ENCODE measurements around the gene XRCC4.

The XRCC4 gene

DNA sequence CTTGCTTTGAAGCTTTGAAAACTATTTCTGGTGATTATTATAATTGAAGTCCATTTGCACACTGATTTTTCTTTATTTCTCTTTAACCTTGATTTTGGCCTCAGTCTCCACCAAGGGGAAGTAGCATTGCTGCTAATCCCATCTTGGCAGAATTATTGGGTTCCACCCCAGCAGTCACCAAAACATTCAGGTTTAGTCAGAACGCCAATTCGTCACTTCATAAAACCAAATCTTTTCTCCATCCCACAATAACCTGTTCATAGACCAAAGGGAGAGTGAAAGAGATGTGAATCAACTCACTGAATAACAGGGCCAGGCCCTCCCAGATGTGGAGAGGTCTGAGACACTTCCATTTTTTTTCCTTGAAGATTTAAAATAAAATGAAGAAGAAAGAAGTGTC lies 299.1 kb downstream of the XRCC4 start:
- DNase-seq, result no peak
- H3K23ac ChIP-seq (ENCODE audit: low read length), result no peak overlapping the region
- no peak overlapping the region for H3K4ac ChIP-seq (ENCODE audit: low read depth, low read length)
- H3K79me1 ChIP-seq (ENCODE audit: low read length), result no peaks in the 10 kb centered on the region
- no peaks in the 10 kb centered on the region for H3K4me1 ChIP-seq (ENCODE audit: control insufficient read depth, low read depth, low read length)
- H2BK5ac ChIP-seq (ENCODE audit: low read length), result no peak overlapping the region
- no peak overlapping the region for H4K5ac ChIP-seq (ENCODE audit: low read length)
- no peak overlapping the region for H4K8ac ChIP-seq (ENCODE audit: low read depth, low read length)
- H2BK15ac ChIP-seq (replicated peaks; ENCODE audit: low read depth), result no peak overlapping the region
- no peaks in the 10 kb centered on the region for H3K36me3 ChIP-seq (ENCODE audit: control insufficient read depth, insufficient read depth, low read length)
- H3K27me3 ChIP-seq (ENCODE audit: insufficient read depth, low read length, poor library complexity), result no peaks in the 10 kb centered on the region
- H3K56ac ChIP-seq (ENCODE audit: low read length), result no peak overlapping the region
- H3K4me3 ChIP-seq (ENCODE audit: low read length), result no peak overlapping the region
- H3K18ac ChIP-seq (ENCODE audit: low read length), result no peak overlapping the region
- H3K4me2 ChIP-seq (ENCODE audit: low read length), result no peak overlapping the region
- H2AK5ac ChIP-seq (ENCODE audit: low read length), result no peak overlapping the region
- no peak overlapping the region for H3K27ac ChIP-seq (ENCODE audit: low read depth, low read length)
- H3K79me2 ChIP-seq (ENCODE audit: control insufficient read depth, insufficient read depth, low read length), result no peaks in the 10 kb centered on the region
- no peak overlapping the region for H3K9ac ChIP-seq (ENCODE audit: low read length)
- no CpG with 5 or more reads among the region's 2 CpGs for WGBS (ENCODE audit: extremely low coverage, insufficient coverage, low lambda C conversion rate)
- H2BK120ac ChIP-seq (ENCODE audit: low read depth, low read length), result no peak overlapping the region

DNA sequence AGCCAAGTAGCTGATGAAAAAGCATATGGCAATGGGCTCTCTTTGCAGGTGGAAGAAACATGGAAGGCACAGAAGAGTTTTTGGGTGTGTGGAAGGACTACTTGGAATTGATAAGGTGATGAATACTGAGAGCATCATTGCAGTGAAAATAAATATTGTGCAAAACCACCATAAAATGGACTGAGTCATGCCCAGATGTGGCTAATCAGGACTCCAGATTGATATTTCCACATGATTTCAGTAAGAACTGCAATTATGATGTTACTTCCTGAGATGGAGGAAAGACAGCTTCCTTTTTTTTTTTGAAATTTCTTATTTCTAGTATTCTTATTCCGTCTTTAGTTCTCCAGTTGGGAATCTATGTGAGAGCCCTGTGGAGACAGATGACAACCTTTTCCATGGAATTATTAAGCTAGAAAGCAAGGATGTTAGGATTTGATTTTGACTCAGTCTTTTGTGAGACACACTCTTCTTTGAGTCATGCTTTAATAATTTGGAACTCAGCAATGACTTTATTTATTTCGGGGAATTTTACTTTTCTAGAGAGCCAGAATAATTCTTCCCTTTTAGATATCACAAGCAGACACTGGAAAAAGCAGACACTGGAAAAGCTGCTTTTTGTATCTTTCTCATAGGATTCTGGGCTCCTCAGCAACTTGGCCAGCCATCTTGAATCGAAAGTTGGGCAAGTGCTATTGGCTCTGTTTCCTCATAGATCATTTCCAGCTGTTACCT lies 300.0 kb downstream of the XRCC4 start:
- no peak overlapping the region for H2BK120ac ChIP-seq (ENCODE audit: low read depth, low read length)

GRCh38 chr5:83378624-83379289 lies 301.4 kb downstream of the XRCC4 start:
- no peak overlapping the region for H3K9ac ChIP-seq (ENCODE audit: low read length)
- no peak overlapping the region for H4K8ac ChIP-seq (ENCODE audit: low read depth, low read length)
- H2AK5ac ChIP-seq (ENCODE audit: low read length), result no peak overlapping the region
- H2BK120ac ChIP-seq (ENCODE audit: low read depth, low read length), result no peak overlapping the region
- no peak overlapping the region for H3K56ac ChIP-seq (ENCODE audit: low read length)
- H3K4me1 ChIP-seq (ENCODE audit: control insufficient read depth, low read depth, low read length), result no peaks in the 10 kb centered on the region
- H2BK15ac ChIP-seq (replicated peaks; ENCODE audit: low read depth), result no peak overlapping the region
- H3K18ac ChIP-seq (ENCODE audit: low read length), result no peak overlapping the region
- H3K4me3 ChIP-seq (ENCODE audit: low read length), result no peak overlapping the region
- no peak overlapping the region for H3K27ac ChIP-seq (ENCODE audit: low read depth, low read length)
- no peaks in the 10 kb centered on the region for H3K79me2 ChIP-seq (ENCODE audit: control insufficient read depth, insufficient read depth, low read length)
- no peaks in the 10 kb centered on the region for H3K27me3 ChIP-seq (ENCODE audit: insufficient read depth, low read length, poor library complexity)
- no CpG with 5 or more reads among the region's 7 CpGs for WGBS (ENCODE audit: extremely low coverage, insufficient coverage, low lambda C conversion rate)
- H3K23ac ChIP-seq (ENCODE audit: low read length), result no peak overlapping the region
- H3K36me3 ChIP-seq (ENCODE audit: control insufficient read depth, insufficient read depth, low read length), result no peaks in the 10 kb centered on the region
- no peak overlapping the region for H3K4ac ChIP-seq (ENCODE audit: low read depth, low read length)
- H4K5ac ChIP-seq (ENCODE audit: low read length), result no peak overlapping the region
- DNase-seq, result peak; percentile 22
- H2BK5ac ChIP-seq (ENCODE audit: low read length), result no peak overlapping the region
- no peak overlapping the region for H3K4me2 ChIP-seq (ENCODE audit: low read length)
- H3K79me1 ChIP-seq (ENCODE audit: low read length), result no peaks in the 10 kb centered on the region

More for the DNA sequence above, 300.0 kb downstream of the XRCC4 start:
- no peaks in the 10 kb centered on the region for H3K79me2 ChIP-seq (ENCODE audit: control insufficient read depth, insufficient read depth, low read length)
- H3K9ac ChIP-seq (ENCODE audit: low read length), result no peak overlapping the region
- H3K27ac ChIP-seq (ENCODE audit: low read depth, low read length), result no peak overlapping the region
- no peaks in the 10 kb centered on the region for H3K36me3 ChIP-seq (ENCODE audit: control insufficient read depth, insufficient read depth, low read length)
- no peak overlapping the region for H2AK5ac ChIP-seq (ENCODE audit: low read length)
- H3K4ac ChIP-seq (ENCODE audit: low read depth, low read length), result no peak overlapping the region
- H4K5ac ChIP-seq (ENCODE audit: low read length), result no peak overlapping the region
- H3K27me3 ChIP-seq (ENCODE audit: insufficient read depth, low read length, poor library complexity), result no peaks in the 10 kb centered on the region
- H2BK15ac ChIP-seq (replicated peaks; ENCODE audit: low read depth), result no peak overlapping the region
- no peak overlapping the region for H3K18ac ChIP-seq (ENCODE audit: low read length)
- WGBS (ENCODE audit: extremely low coverage, insufficient coverage, low lambda C conversion rate), result no CpG with 5 or more reads among the region's 3 CpGs
- H3K4me2 ChIP-seq (ENCODE audit: low read length), result no peak overlapping the region
- no peak overlapping the region for H3K56ac ChIP-seq (ENCODE audit: low read length)
- no peaks in the 10 kb centered on the region for H3K4me1 ChIP-seq (ENCODE audit: control insufficient read depth, low read depth, low read length)
- DNase-seq, result no peak
- H3K79me1 ChIP-seq (ENCODE audit: low read length), result no peaks in the 10 kb centered on the region
- H3K4me3 ChIP-seq (ENCODE audit: low read length), result no peak overlapping the region
- no peak overlapping the region for H4K8ac ChIP-seq (ENCODE audit: low read depth, low read length)
- H3K23ac ChIP-seq (ENCODE audit: low read length), result no peak overlapping the region
- H2BK5ac ChIP-seq (ENCODE audit: low read length), result no peak overlapping the region

- no peaks in the 10 kb centered on the region for H3K4me1 ChIP-seq (ENCODE audit: control insufficient read depth, low read depth, low read length)
These were observed 308.5 kb downstream of the XRCC4 start for GRCh38 chr5:83385812-83386211.

DNA sequence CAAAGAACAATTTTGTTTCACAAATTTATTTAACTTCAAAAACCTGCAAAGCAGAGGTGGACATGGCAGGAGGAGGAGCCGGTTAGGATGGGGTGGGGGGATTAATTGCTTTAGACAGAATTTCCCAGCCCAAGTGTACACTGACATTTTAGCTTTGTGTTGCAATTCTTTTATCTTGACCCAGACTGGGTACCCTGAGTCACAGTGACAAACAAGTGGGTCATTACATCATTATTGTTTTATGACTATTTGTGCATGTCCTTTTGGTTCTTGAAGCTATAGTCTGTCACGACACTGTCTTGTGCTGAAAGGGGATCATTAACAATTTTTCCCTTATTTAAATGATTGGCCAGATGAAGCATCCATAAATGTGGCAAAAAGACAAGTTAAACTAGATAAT lies 309.7 kb downstream of the XRCC4 start:
- Histone ChIP-seq H3K23ac (ENCODE audit: low read length) (no peak overlapping the region), H3K4me3 (ENCODE audit: low read length) (no peak overlapping the region), H3K4me1 (ENCODE audit: control insufficient read depth, low read depth, low read length) (no peaks in the 10 kb centered on the region)

More at GRCh38 chr5:83385812-83386211, 308.5 kb downstream of the XRCC4 start:
- no peak overlapping the region for H3K56ac ChIP-seq (ENCODE audit: low read length)
- no peak overlapping the region for H3K4me2 ChIP-seq (ENCODE audit: low read length)
- H3K9ac ChIP-seq (ENCODE audit: low read length), result no peak overlapping the region
- H2BK5ac ChIP-seq (ENCODE audit: low read length), result no peak overlapping the region
- no peak for DNase-seq
- no peak overlapping the region for H2BK120ac ChIP-seq (ENCODE audit: low read depth, low read length)
- no peak overlapping the region for H3K4ac ChIP-seq (ENCODE audit: low read depth, low read length)
- H3K27ac ChIP-seq (ENCODE audit: low read depth, low read length), result no peak overlapping the region
- no peak overlapping the region for H2BK15ac ChIP-seq (replicated peaks; ENCODE audit: low read depth)
- no peak overlapping the region for H3K18ac ChIP-seq (ENCODE audit: low read length)
- no peaks in the 10 kb centered on the region for H3K36me3 ChIP-seq (ENCODE audit: control insufficient read depth, insufficient read depth, low read length)
- no peak overlapping the region for H3K4me3 ChIP-seq (ENCODE audit: low read length)
- no peaks in the 10 kb centered on the region for H3K27me3 ChIP-seq (ENCODE audit: insufficient read depth, low read length, poor library complexity)
- no peak overlapping the region for H2AK5ac ChIP-seq (ENCODE audit: low read length)
- H4K8ac ChIP-seq (ENCODE audit: low read depth, low read length), result no peak overlapping the region
- H3K79me2 ChIP-seq (ENCODE audit: control insufficient read depth, insufficient read depth, low read length), result no peaks in the 10 kb centered on the region
- WGBS (ENCODE audit: extremely low coverage, insufficient coverage, low lambda C conversion rate), result no CpG with 5 or more reads among the region's 4 CpGs
- no peaks in the 10 kb centered on the region for H3K79me1 ChIP-seq (ENCODE audit: low read length)
- H3K23ac ChIP-seq (ENCODE audit: low read length), result no peak overlapping the region
- no peak overlapping the region for H4K5ac ChIP-seq (ENCODE audit: low read length)

More for the DNA sequence above, 309.7 kb downstream of the XRCC4 start:
- Histone ChIP-seq H2AK5ac (ENCODE audit: low read length) (no peak overlapping the region), H3K27ac (ENCODE audit: low read depth, low read length) (no peak overlapping the region), H3K18ac (ENCODE audit: low read length) (no peak overlapping the region), H2BK120ac (ENCODE audit: low read depth, low read length) (no peak overlapping the region), H2BK15ac (replicated peaks; ENCODE audit: low read depth) (no peak overlapping the region), H3K79me2 (ENCODE audit: control insufficient read depth, insufficient read depth, low read length) (no peaks in the 10 kb centered on the region), H3K27me3 (ENCODE audit: insufficient read depth, low read length, poor library complexity) (no peaks in the 10 kb centered on the region), H3K4me2 (ENCODE audit: low read length) (no peak overlapping the region), H2BK5ac (ENCODE audit: low read length) (no peak overlapping the region), H3K79me1 (ENCODE audit: low read length) (no peaks in the 10 kb centered on the region), H4K5ac (ENCODE audit: low read length) (no peak overlapping the region), H3K9ac (ENCODE audit: low read length) (no peak overlapping the region), H3K4ac (ENCODE audit: low read depth, low read length) (no peak overlapping the region), H3K36me3 (ENCODE audit: control insufficient read depth, insufficient read depth, low read length) (no peaks in the 10 kb centered on the region), H4K8ac (ENCODE audit: low read depth, low read length) (no peak overlapping the region), H3K56ac (ENCODE audit: low read length) (no peak overlapping the region)
- no peak for DNase-seq
- WGBS (ENCODE audit: extremely low coverage, insufficient coverage, low lambda C conversion rate), result no CpG with 5 or more reads among the region's 2 CpGs
